Measurements from ENCODE around the gene UBIAD1.

The UBIAD1 gene

GRCh38 chr1:11314959-11315358 lies 42.0 kb downstream of the UBIAD1 start:
- no peak for DNase-seq

GRCh38 chr1:11316701-11317100 lies 43.7 kb downstream of the UBIAD1 start:
- DNase-seq: no peak

- DNase-seq: no peak
Observed at GRCh38 chr1:11318982-11319381, 46.0 kb downstream of the UBIAD1 start.

- no peak for DNase-seq
Observed at GRCh38 chr1:11320153-11320936, 47.3 kb downstream of the UBIAD1 start.

GRCh38 chr1:11321656-11322491 lies 48.9 kb downstream of the UBIAD1 start:
- DNase-seq: no peak

GRCh38 chr1:11324567-11325165 lies 51.7 kb downstream of the UBIAD1 start:
- DNase-seq: no peak

- no peak for DNase-seq
Observed at GRCh38 chr1:11326070-11326469, 53.1 kb downstream of the UBIAD1 start.

- no peak for DNase-seq
Observed at GRCh38 chr1:11328444-11328843, 55.4 kb downstream of the UBIAD1 start.

- no peak for DNase-seq
Observed at GRCh38 chr1:11330411-11330810, 57.4 kb downstream of the UBIAD1 start.

GRCh38 chr1:11331036-11331944 lies 58.3 kb downstream of the UBIAD1 start:
- DNase-seq: no peak

- no peak for DNase-seq
Observed at GRCh38 chr1:11331945-11332546, 59.0 kb downstream of the UBIAD1 start.

- DNase-seq: no peak
Observed at GRCh38 chr1:11333631-11334030, 60.6 kb downstream of the UBIAD1 start.

GRCh38 chr1:11334261-11334804 lies 61.3 kb downstream of the UBIAD1 start:
- DNase-seq: no peak

GRCh38 chr1:11334821-11335220 lies 61.8 kb downstream of the UBIAD1 start:
- DNase-seq: no peak

- no peak for DNase-seq
Observed at GRCh38 chr1:11335417-11336056, 62.5 kb downstream of the UBIAD1 start.

GRCh38 chr1:11337580-11338073 lies 64.6 kb downstream of the UBIAD1 start:
- no peak for DNase-seq

Measured in amniotic stem cell (primary cell).